GM18861 (cell line): ENCODE results near the gene OBP2B.
"Not testable (repeated sequence)": the region's sequence is repeated elsewhere in the genome, so short reads cannot be mapped to it uniquely, and the experiment has no call there.

Experiments used
- ATAC-seq: cut with Tn5 transposase; IDR thresholded peaks from one replicate; pipeline ENCODE4 v1.9.1; 2021; ENCODE audit not compliant: unreplicated experiment

The OBP2B gene

DNA sequence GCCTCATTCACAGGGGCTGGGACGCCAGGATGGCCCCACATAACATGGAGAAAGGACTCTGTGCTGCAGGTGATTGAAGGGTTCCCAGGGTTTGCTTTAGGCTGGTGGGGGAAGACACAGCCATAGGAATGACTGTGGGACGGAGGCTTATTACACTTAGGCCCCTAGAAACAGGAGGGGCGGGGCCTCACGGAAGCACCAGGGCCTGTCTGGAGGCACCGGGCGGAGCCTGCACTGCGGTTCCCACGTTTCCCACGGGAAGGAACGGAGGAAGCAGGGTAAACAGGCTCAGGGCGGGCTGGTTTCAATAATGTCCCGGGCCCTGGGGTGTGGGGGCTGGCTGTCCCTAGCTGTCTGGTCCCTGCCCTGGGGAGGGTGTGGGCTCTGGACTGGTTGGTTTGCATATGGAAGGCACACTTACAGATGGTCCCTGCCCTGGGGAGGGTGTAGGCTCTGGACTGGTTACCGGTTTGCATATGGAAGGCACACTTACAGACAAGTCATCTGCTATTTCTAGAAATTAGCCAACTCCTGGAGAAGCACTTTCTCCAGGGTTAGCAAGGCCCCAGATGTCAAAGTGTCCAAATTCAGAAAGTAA, 14.2 kb upstream of the OBP2B start:
- not testable (repeated sequence) for ATAC-seq

DNA sequence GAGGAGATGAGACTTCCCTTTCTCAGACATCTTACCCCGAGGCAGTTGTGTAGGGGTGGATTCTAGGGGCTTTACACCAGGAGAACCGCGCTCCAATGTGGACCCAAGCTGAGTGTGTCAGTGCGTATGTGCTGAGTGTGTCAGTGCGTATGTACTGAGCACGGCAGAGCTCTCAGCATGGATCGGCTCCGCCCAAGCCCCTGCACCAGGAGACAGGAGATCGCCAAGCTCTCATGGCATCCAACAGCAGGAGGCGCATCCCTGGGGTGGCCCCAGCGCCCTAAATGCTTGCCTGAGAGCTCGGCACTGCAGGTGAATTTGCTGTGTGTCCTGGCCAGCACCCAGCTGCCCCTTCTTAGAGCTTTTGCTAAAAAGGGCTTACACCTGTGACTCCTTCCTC, 12.9 kb upstream of the OBP2B start:
- not testable (repeated sequence) for ATAC-seq

DNA sequence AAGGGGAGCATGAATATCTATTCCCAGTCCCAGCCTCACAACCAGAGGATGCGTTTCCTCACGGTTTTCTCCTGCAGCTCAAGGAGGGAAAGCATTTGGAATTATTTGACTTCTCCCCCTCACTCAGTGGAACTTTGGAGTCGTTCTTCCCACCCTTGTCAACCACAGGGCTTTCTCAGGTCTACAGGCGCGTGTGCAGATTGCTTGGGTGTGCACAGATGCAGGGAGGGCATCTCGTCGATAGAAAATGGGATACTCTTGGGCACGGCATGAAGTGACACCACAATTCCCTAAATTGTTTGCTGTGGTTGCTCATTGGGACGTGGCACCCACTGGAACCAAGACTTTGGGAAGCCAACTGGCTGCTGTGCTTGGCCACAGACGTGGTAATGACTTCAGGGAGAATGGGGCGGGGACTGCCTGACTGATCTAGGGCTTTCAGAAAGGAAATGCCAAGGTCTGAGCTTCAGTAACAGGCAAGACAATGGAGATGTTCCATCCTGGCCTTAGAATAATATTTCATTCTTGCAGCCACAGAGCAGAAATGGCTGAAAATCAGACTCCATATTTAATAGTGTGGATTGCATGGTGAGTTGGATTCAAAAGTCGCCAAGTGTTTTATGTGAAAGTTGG, 12.2 kb upstream of the OBP2B start:
- no peak for ATAC-seq

DNA sequence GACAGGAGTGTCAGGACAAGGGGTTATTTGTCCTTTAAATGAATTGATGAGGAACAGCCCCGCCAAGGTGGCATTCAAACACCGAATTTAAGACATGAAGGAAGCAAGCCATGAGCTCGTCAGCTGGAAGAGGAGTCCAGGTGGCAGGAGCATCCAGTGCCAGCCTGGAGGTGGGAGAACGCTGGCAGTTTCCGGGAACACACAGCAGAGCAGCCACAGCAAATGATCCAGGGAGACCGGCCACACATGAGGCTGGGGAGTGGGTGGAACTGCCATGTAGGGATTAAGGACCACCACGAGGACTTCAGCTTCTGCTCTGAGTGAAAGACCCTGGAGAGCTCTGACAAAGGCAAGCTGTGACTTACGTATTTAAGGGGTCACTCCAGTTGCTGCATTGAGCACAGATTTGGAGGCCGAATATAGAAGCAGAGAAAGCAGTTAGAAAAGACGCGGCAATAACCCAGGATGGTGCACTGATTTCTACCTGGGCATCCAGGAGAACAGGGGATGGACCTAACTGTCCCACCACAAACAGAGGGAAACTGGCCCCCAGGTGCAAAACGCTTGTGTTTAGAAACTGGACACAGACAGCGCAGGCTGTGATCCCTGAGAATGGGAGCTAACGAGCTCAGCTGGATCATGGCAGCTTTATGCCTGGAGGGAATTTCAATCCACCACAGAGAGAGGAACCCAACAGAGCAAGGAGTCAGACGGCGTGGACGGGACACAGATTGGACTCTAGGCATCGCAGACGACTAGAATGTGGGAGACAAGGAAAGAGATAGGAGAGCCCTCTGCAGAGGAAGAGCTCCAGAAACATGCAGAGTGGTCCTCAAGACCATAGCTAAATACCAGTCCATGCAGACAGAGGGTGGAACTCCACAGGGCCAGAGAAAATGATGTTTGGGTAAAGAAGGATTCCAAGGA, 9.3 kb upstream of the OBP2B start:
- ATAC-seq, result not testable (repeated sequence)

DNA sequence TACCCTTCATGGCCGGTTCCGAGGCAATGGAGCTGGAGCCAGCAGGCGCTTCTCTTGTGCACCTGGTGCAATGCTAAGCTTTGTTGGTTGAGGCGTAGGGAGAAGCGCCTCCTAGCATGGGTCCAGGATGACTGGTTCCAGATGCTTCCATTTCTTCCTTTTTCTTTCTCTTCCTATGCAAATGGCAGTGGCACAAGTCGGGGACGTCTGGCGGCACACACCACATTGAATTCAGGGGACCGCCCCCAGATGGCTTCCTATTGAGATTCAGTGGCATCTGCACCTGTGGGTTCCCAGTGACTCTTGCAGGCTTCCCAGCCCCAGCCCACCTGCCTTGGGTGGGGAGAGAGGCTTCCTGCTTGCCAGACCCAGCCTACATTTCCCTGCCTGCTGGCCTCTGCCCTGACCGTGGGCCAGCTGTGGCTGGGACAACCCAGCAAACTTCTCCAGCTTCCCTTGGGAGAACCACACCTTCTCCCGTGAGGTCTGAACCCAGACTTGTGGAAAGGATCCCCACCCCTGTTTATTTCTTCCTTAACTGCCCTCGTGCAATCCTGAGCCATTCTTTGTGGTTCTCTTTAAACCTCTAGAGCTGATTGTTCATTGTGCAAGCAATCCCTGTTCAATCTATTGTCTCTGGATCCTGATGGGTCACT, 8.4 kb upstream of the OBP2B start:
- not testable (repeated sequence) for ATAC-seq

DNA sequence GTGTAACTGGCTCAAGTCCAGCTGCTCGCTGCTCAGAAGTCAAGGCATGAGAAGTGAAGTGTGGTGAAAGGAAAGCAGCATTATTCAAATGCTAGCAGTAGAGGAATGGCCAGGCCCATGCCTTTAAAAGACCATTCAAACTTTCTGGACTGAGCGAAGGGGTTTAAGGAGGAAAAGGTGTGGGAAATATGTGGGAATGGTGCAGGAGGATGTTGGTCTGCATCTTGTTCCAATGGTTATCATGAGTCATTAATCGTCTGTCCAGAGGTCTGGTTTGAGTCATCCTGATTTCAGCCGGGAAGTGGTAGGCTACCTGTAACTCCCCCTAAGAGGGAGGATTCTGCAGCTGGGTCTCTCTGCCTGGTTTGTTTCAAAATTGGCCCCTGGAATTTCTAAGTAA, 5.2 kb upstream of the OBP2B start:
- not testable (repeated sequence) for ATAC-seq

DNA sequence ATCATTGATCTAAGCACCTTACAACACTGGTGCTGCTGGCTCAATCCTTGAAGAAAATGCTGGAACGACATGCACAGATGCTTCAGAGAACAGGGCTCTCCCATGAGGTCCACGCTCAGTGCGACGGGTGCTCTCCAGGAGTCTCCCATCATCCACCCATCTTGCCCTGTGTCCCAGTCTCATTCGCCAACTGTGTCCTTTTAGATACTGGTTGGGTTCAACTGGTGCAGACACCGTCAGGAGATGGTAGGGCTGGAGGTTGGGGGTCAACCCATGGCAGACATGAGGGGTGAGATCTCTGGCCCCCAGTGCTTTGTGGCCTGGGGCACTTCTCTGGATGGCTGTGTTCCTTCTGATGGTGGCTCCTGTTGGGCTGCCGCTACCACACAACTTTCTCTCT, 1.6 kb upstream of the OBP2B start:
- no peak for ATAC-seq

DNA sequence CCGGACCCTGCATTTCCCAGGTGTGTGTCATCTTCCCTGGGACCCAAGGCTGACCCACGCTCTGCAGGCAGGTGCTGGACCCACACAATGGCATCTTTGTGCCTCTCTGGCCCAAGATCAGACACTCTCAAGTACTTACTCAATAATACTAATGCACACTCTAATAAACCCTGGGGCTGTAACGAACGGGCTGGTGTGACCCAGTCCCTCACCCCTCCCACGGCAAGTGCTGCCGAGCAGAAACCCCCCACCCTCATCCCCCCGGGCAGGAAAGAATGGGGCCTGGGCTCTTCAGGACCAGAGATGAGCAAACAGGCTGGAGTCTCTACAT, 1.1 kb upstream of the OBP2B start:
- no peak for ATAC-seq

DNA sequence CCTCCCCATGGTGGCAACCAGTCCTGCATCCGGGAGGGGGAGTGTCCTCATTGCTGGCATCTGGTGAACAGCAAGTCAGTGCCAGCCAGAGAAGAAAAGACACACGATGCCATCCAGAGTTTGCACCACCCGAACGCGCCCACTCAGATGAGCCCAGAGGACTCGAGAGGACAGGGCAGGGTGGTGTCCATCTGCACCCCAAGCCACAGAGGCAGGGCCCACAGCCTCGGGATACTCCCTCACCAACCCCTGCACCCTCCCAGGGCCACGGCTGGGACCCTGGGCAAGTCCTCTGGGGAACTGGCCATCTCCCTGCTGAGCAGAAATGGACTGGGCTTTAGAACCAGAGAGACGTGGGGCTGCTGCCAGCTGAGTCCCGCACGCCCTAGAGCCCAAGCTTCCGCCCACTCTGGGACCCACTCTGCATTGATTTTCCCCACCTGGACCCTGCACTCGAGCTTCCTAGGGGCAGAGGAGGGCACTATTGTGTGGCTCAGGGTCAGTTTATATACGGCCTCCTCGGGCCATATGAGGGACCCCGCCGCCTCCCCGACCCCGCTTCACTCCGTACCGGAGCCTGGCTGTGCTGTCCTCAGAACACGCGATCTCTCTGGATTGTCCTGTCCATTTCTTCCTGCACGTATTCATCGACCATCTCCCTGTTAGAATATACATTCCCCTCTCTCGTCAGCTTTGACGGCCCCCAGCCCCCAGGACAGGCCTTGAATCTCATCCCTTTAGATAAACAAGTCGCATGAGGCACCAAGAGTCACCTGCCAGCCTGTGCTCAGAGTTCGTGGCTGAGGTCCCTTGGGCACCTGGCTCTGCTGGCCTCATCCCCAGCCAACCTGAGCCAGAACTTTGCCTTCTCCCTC, 514 bp upstream of the OBP2B start:
- not testable (repeated sequence) for ATAC-seq

DNA sequence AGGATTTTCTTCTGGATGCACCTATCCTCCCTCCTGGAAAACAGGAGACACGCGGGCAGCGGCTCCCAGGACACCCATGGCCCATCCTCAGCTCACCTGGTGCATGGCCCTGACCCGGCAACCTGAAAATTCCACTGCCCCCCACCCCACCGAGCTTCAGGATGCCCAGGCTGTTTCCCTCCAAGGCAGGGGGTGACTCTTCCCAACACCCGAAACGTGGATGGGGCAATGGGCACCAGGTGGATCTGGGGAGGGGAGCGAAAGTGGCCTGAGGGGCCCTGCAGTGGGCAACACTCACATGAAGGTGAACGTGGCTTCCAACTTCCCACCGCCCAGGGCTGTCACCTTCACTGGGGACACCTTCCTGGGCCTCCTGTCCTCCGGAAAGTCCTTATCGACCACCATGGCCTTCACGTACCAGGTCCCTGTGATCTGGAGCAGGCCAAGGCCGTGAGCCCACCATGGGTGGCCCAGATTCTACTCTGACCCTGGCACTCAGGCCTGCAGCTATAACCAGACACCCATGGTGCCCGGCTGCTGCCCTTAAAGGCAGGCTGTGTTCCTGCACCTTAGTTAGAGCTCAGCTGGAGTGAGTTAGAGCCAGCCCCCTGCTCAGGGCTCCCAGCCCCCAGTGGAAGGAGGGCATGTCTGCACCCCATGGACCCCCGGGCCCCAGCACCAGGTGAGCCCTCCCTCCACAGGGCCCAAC, 725 bp downstream of the OBP2B start:
- not testable (repeated sequence) for ATAC-seq

DNA sequence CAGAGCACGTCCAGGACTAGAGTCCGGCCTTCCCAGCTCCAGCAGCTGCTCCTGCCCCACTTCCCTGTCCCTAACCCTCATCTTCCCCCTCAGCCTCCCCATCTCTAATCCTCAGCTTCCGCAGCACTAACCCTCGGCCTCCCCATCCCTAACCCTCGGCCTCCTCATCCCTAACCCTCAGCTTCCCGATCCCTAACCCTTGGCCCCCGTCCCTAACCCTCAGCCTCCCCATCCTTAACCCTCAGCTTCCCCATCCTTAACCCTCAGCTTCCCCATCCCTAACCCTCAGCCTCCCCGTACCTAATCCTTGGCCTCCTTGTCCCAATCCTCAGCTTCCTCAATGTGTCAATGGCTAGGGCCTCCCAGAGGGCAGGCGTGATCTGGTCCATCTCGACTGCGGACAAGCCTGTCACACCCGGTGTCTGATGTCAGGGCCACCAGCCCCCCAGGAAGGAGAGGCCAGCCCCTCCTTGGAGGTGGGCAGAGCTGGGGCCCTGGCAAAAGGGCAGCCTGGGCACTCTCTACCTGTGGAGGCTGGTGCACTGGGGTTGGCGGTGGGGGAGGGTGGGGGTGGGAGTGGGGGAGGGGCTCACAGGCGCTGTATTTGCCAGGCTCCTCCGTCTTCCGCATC, 1.4 kb downstream of the OBP2B start:
- no peak for ATAC-seq

DNA sequence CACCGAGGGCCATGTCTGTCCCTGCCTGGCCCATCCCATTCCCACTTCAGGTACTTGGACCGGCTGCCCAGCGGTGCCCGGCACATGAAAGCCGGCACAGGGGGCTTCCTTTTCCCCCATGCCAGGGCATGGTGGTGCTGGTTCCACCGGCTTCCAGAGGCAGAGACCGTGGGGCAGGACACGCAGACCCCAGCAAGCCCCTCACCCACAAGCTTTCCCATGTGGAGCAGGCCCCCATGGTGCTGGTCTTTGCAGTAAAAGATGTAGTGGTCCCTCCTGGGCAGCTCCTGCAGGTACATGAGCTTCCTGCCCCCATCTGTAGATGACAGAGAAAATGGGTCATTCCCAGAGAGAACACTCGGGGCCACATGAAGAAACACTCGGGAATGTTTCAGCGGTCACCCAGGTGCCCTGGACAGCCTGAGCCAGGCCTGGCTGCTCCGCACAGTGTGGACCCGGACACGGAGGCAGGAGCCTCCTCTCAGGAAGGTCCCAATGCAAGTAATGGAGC, 2.0 kb downstream of the OBP2B start:
- no peak for ATAC-seq

DNA sequence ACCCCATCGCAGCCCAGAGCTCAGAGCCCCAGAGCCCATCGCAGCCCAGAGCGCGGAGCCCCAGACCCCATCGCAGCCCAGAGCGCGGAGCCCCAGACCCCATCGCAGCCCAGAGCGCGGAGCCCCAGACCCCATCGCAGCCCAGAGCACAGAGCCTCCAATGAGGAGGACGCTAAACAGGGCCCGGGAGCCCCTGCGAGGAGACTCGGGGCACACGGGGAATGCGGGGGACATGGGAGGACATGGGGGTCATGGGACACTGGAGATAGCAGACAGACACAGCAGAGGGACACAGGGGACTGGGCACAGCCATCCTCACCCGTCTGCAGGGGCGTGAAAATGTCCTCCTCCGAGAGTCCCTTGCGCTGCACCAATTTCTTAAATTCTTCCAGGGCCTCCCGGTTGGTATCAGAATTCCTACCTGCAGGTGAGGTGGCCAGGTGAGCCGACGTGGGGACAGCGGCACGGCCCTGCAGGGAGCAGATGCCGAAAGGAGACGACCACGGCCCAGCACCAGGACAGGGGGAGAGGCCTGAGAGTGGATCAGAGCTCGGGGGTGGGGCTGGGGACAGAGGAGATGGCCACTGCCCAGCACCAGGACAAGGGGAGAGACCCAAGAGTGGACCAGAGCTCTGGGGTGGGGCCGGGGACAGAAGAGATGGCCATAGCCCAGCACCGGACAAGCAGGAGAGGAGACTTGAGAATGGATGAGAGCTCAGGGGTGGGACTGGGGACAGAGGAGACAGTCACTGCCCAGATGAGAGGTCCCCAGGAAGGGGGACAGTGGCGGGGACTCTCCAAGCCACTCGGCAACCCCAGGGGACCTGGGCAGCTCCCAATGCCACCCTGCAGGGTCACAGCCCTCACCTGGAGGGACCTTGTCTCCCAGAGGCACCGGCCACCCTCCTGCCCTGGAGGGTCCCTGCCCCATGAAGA, 2.8 kb downstream of the OBP2B start:
- no peak for ATAC-seq

DNA sequence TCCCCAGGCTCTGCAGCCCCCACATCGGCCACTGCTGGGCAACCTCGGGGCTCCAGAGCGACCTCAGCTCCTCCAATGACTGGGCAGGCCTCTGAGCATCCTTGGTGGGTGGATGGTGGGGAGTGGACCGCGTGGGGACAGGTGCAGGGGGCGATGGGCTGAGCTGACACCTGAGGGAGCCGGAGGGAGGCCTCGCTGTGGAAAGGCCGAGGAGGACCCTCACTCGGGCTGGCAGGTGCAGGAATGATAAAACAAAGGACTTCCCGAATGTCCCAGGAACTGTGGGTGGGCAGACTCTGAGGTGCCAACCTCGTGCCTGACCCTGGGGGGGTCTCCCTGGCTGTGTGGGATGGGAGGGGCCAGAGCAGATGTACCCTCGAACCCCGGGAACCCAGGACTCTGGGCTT, 3.6 kb downstream of the OBP2B start:
- ATAC-seq, result not testable (repeated sequence)

DNA sequence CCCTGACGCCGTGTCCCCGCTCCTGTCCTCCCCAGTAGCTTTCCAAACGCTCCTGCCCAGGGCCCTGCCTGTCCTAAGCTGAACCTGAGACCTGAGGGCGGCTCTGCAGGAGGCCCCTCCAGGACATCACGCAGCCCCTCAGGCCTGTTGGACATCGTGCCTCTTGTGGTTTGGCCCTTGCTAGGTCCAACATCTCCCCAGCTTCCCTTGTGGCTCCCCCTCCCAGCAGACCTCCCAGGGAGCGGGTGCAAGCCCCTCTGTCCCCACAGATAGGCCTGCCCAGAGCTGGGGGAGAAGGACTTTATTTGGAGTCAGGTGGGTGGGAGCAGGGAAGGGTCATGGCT, 4.1 kb downstream of the OBP2B start:
- no peak for ATAC-seq

DNA sequence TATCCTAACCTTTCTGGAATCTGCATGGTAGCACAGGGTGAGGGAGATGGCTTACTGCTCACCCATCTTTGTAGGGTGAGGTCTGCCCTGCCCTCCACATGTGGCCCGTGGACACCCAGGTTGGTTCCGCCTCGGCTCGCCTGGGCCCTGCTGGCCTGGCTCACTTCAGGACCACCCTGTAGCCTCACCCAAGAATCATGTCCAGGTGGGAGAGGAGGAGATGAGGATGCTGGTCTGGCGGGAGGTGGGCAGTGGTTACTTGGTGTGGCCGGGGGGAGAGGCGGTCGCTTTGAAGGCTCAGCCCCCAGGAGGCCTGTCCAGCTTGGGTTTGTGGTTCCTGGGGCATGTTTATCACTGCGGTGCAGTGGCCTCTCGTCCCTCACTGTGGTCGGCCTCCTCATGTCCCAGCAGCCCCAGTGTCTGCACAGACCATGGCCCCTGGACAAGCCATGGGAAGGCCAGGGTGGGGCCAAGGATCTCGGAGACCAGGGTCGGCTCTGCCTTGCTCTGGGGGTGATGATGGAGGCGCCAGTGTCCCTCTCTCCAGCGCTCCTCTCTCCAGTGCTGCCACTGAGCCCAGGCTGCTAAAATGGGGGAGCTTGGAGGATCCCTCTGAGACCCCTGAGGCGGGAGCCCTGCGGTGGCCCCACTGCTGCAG, 4.6 kb downstream of the OBP2B start:
- ATAC-seq, result no peak

DNA sequence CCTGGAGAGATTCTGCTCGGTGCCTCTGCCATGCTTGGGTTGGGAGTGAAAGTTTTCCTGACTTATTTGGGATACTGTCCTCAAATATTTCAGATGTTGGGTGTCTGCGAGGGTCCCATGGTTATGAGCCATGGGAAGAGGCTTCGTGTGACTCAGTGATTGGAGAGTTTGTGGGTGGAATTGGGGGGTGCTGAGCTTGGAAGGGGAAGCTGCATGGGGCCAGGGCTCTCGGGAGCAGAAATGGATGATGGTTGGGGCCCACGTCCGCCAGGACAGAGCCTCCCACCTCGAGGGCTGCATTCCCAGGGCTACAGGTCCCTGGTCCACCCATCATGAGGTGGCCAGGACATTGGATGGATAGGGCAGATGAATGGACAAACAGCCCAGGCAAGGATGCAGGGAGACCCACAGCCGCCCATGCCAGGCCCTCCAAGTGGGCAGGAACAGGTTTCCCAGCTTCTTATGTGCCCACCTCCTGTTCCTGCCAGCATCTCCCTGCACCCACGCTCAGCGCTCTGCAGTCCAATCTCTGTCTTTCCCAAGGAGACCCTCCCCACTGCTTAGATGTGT, 5.5 kb downstream of the OBP2B start:
- no peak for ATAC-seq
